Measurements from ENCODE around the gene RPS6KB2. TPM values are rescaled to one million over a fixed set of nuclear protein-coding genes. Genes with fewer than 3 reads are reported as not detected.
A peak's percentile ranks its signal among the peaks of the same experiment; 100 is the strongest.

RPS6KB2 gene
- total and polyA plus RNA-seq, 9 of the 15 experiments (the other 6 are each of a cell fraction or from before 2014, with no cell fraction given): 0.42 to 122 (median 82.6) TPM

- 0 out of 2 replicates have a peak, but pooled peaks have one; percentile 25 for TF ChIP-seq ZNF407 (IDR thresholded peaks at IDR 0.05; ENCODE audit: low read depth)
- TF ChIP-seq FOXK2 (conservative IDR thresholded peaks at IDR 0.05 in 1 of 2, IDR thresholded peaks at IDR 0.05 in 1 of 2; ENCODE audit: low read depth in 2 of 2): 0 out of 4 replicates have a peak, but pooled peaks of 1 of the 2 experiments have one; percentile 13
- TF ChIP-seq CREBBP (IDR thresholded peaks at IDR 0.05; ENCODE audit: low read depth, low read length): no peak
- peak; percentile 82 for TF ChIP-seq SMAD4 (CRISPR knock-in tag; conservative IDR thresholded peaks at IDR 0.05)
- TF ChIP-seq LCOR (CRISPR knock-in tag; IDR thresholded peaks at IDR 0.05): peak; percentile 61; the same call in 1 of the 2 replicates
- TF ChIP-seq ZBED1 (IDR thresholded peaks at IDR 0.05): 0 out of 2 replicates have a peak, but pooled peaks have one; percentile 37
- TF ChIP-seq ZBTB8A (IDR thresholded peaks at IDR 0.05; ENCODE audit: partially characterized antibody): no peak
- 0 out of 2 replicates have a peak, but pooled peaks have one; percentile 42 for TF ChIP-seq GABPA (tag; conservative IDR thresholded peaks at IDR 0.05; ENCODE audit: low read depth)
- 0 out of 4 replicates have a peak, but pooled peaks of 1 of the 2 experiments have one; percentile 37 for TF ChIP-seq UBTF (IDR thresholded peaks at IDR 0.05; ENCODE audit: borderline replicate concordance in 1 of 2, low read depth in 2 of 2, low read length in 2 of 2)
- TF ChIP-seq SRF (CRISPR knock-in tag; IDR thresholded peaks at IDR 0.05): 0 out of 4 replicates have a peak, but pooled peaks of 1 of the 2 experiments have one; percentile 45
- TF ChIP-seq CREB1 (IDR thresholded peaks at IDR 0.05): peak; percentile 74
- peak; percentile 90 for TF ChIP-seq CREB1 (CRISPR knock-in tag; IDR thresholded peaks at IDR 0.05)
- TF ChIP-seq TAF1 (IDR thresholded peaks at IDR 0.05; ENCODE audit: control insufficient read depth, extremely low read depth, insufficient read depth, low read length, severe bottlenecking): peak; percentile 77
- peak; percentile 94 for TF ChIP-seq KDM5B (IDR thresholded peaks at IDR 0.05; ENCODE audit: insufficient replicate concordance, low read depth, low read length)
- TF ChIP-seq MYC (IDR thresholded peaks at IDR 0.05; ENCODE audit: low read depth, low read length): peak; percentile 73
- TF ChIP-seq MYC (CRISPR knock-in tag; IDR thresholded peaks at IDR 0.05; ENCODE audit: borderline replicate concordance, low read depth): peak; percentile 59; the same call in 1 of the 2 replicates
Measured at GRCh38 chr11:67468759-67469507, 40.6 kb downstream of the RPS6KB2 start, which contains the start of gene TMEM134 (continued).

Data from K562 (cell line).